Measurements from ENCODE around the gene ATG7.
"Not testable (repeated sequence)": the region's sequence is repeated elsewhere in the genome, so short reads cannot be mapped to it uniquely, and the experiment has no call there.

ATG7 gene

DNA sequence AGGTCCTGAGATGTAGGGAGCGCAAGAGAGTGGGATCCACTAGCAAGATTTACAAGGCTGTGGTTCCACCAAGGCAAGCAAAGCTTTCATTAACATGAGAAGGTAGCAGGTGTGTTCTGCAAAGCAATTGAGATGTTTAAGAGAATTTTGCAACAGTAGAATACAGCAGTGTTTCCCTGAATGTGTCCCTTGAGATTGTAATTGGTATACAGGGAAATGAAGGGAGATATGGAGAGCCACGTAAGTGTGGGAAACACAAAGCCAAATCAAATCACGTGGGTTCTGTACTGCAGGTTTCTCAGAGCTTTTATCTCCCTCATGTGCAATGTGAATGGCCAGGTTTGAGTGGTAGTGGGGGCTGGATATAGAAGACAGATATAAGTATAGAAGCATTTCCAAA lies 67.3 kb downstream of the ATG7 start:
- H3K27ac ChIP-seq, result no peak overlapping the region
- no peak for DNase-seq (ENCODE audit: low read depth, low spot score)

- DNase-seq (ENCODE audit: low read depth, low spot score), result peak; percentile 39
These were observed 74.2 kb downstream of the ATG7 start for GRCh38 chr3:11346416-11346815.

DNA sequence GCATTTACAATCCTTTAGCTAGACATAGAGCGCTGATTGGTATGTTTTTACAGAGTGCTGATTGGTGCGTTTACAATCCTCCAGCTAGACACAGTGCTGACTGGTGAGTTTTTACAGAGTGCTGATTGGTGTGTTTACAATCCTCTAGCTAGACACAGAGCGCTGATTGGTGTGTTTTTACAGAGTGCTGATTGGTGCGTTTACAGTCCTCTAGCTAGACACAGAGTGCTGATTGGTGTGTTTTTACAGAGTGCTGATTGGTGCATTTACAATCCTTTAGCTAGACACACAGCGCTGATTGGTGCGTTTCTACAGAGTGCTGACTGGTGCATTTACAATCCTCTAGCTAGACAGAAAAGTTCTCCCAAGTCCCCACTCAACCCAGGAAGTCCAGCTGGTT lies 76.7 kb downstream of the ATG7 start:
- DNase-seq (ENCODE audit: low read depth, low spot score); H3K27ac ChIP-seq: not testable (repeated sequence)

More at GRCh38 chr3:11346416-11346815, 74.2 kb downstream of the ATG7 start:
- H3K27ac ChIP-seq, result no peak overlapping the region

- DNase-seq (ENCODE audit: low read depth, low spot score), result no peak
- H3K27ac ChIP-seq, result peak overlapping the region; percentile 34
These were observed 77.2 kb downstream of the ATG7 start for GRCh38 chr3:11349446-11349845.

DNA sequence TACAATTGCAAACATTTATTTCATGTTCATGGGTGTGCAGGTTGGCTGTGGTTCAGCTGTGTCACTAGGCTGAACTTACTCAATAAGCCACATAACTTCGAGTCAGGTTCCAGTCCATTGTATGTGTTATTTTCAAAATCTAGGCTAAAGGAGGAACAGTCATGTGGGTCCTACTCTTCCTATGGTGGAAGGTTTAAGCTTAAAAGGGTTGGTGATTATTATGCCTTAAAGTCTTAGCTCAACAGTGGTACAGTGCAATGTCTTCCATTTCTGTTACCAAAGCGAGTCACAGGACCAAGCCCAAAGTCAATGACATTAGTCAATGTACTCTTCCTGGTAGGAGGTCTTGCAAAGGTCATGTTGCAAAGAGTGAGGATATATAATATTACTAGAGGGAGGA lies 78.2 kb downstream of the ATG7 start:
- DNase-seq (ENCODE audit: low read depth, low spot score), result peak; percentile 10
- peak overlapping the region; percentile 34 for H3K27ac ChIP-seq

GRCh38 chr3:11351451-11351850 lies 79.3 kb downstream of the ATG7 start:
- DNase-seq (ENCODE audit: low read depth, low spot score), result no peak
- H3K27ac ChIP-seq, result no peak overlapping the region

DNA sequence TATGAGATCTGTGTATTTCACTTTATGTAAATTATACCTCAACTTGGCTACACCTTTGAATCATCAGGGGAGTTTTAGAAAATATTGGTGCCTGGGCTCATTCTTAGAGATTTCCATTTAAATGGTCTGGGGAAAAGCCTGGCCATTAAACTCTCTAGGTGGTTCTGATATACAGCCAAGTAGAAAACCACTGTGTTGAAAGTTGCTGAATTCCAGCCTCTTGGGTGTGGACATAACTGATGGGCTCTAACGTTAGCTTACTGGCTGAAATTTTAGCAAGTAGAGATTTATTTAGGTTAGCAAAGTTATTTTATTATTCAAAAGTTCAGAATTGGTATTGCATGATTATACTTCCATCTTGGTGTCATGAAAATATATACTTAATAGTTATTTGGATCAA lies 84.1 kb downstream of the ATG7 start:
- no peak overlapping the region for H3K27ac ChIP-seq
- DNase-seq (ENCODE audit: low read depth, low spot score), result no peak

DNA sequence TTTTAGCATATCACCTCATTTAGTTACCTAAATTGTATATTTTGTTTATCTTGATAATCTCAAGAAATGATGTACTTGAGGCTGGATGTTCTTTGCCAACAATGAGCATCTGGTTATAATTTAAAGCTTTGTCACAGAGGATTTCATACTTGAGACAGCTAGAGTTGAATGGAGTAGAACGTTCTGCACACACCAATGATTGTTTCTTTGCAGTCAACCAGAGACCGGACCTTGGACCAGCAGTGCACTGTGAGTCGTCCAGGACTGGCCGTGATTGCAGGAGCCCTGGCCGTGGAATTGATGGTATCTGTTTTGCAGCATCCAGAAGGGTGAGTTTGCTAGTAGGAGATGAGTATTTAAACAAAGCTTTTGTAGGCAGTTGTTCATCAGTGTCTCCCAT lies 90.4 kb downstream of the ATG7 start:
- H3K27ac ChIP-seq, result no peak overlapping the region
- DNase-seq (ENCODE audit: low read depth, low spot score), result no peak

DNA sequence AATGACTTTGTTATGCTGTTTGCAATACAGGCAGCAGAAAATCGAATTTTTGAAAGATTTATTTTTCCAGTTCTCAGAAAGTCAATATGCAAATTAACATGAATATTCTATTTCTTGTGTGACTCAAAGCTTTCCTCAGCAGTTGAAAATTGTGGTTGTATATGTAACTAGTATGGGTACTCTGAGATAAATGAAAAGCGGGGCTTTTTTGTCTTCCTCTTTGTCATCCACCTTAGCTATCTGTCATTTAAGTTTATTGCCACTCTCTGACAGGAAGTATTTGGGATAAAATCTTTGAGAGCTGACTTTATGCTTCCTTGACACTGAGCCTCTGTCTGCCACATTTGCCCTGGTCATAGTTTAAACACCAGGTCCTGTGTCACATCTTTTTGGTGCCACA lies 91.5 kb downstream of the ATG7 start:
- no peak overlapping the region for H3K27ac ChIP-seq
- DNase-seq (ENCODE audit: low read depth, low spot score), result no peak

GRCh38 chr3:11364181-11364580 lies 92.0 kb downstream of the ATG7 start:
- no peak for DNase-seq (ENCODE audit: low read depth, low spot score)

DNA sequence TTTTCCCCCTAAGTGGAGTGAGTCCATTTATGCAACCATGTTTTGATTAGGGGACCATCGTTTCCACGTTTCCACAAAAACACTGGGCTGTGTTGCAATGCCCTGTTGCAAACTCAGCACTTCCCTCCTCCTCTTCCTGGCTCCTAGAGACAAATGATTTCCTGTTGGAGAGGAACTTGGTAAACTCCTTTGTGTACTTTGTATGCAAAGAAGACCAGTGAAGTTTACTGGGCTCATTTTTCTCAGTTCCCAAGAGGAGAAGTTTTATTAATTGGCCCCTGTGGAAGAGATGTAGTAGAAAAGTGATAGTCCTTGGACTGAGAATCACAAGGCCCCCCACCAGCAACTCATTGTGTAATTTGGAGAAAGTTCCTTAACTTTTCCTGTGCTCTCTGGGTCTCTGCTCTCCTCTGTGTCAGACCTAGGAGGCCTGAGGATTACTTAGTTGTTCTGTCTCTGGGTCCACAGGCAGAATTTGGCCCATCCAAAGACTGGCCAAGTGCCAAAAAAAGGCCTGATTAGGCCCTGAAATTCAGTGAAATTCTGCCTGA lies 95.0 kb downstream of the ATG7 start:
- H3K27ac ChIP-seq, result no peak overlapping the region
- DNase-seq (ENCODE audit: low read depth, low spot score), result no peak

More at GRCh38 chr3:11364181-11364580, 92.0 kb downstream of the ATG7 start:
- H3K27ac ChIP-seq, result no peak overlapping the region

- no peak overlapping the region for H3K27ac ChIP-seq
- no peak for DNase-seq (ENCODE audit: low read depth, low spot score)
These were observed 98.0 kb downstream of the ATG7 start for GRCh38 chr3:11370191-11370590.

GRCh38 chr3:11370966-11371365 lies 98.8 kb downstream of the ATG7 start:
- H3K27ac ChIP-seq, result no peak overlapping the region
- no peak for DNase-seq (ENCODE audit: low read depth, low spot score)

GRCh38 chr3:11371747-11372146 lies 99.5 kb downstream of the ATG7 start:
- H3K27ac ChIP-seq, result no peak overlapping the region
- no peak for DNase-seq (ENCODE audit: low read depth, low spot score)

DNA sequence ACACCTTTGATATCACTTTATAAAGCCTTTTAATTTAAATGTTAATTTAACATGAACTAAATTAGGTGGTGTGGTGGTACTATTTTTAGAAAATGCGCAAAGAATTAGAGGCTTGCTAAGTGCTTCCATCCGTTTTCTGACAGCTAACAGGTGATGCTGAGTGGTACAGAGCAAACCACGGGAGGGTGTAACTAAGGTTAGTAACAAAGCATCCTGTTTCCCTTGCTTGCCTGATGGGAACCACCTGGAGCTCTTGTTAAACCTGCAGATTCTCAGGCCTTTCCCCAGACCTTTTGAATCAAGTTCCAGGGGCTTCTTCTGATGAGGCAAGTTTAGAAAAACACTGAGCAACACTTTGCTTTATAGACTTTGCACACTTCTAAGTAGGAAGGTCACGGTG lies 101.0 kb downstream of the ATG7 start:
- H3K27ac ChIP-seq, result no peak overlapping the region
- no peak for DNase-seq (ENCODE audit: low read depth, low spot score)

DNA sequence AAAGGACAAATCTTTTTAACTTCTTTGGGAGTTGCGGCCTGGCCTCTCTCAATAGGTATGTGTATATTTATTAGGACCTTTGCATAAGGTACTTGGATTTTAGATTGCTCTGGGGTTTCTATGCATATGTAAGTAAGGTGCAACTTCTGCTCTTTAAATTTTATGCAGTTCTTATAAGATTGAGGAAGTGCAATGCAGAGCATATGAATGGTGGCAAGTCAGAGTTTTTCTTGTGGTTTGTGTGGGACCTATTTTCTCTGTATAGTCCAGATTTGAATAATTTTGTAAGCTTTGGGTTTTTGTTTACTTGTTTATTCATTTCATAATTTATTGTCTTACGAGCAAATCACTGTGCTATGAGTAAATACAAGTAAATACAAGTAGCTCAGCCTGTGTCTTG lies 101.5 kb downstream of the ATG7 start:
- no peak overlapping the region for H3K27ac ChIP-seq
- DNase-seq (ENCODE audit: low read depth, low spot score), result no peak

DNA sequence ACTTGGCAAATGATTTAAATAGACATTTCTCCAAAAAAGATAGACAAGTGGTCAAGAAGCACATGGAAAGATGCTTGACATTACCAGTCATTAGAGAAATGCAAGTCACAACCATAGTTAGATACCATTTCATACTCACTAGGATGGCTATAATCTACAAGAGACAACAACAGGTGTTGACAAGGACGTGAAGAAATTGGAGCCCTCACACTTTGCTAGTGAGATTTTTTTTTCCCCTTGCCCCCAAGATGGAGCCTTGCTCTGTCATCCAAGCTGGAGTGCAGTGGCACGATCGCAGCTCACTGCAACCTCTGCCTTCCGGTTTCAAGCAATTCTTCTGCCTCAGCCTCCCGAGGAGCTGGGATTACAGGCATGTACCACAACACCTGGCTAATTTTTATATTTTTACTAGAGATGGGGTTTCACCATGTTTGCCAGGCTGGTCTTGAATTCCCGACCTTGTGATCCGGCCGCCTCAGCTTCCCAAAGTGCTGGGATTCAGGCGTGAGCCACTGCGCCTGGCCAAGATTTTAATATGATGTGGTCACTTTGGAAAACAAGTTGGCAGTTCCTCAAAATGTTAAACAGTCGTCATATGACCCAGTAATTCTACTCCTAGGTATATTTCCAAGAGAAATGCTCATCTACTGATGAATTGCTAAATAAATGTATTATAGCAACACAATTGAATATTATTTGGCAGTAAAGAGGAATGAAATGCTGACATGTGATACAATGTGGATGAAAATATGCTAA lies 103.3 kb downstream of the ATG7 start:
- H3K27ac ChIP-seq, result peak overlapping the region; percentile 41
- DNase-seq (ENCODE audit: low read depth, low spot score), result no peak

DNA sequence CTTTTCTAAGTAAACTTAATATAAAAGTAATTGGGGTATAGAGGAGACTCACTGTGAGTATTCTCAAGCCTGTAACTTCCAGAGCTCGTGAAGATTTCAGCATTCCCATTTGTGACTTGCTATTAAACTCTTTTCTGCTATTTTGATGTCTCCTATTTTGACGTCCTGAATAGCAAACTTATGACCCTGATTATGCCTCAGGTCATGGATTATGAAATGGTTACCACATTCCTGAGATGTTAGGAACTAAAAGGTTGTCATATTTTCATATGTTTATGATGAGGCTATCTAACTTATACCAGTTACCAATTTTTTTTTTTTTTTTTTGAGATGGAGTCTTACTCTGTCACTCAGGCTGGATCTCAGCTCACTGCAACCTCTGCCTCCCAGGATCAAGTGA lies 105.5 kb downstream of the ATG7 start:
- no peak for DNase-seq (ENCODE audit: low read depth, low spot score)
- H3K27ac ChIP-seq, result peak overlapping the region; percentile 41

GRCh38 chr3:11379238-11379823 lies 107.1 kb downstream of the ATG7 start:
- no peak for DNase-seq (ENCODE audit: low read depth, low spot score)
- no peak overlapping the region for H3K27ac ChIP-seq

DNA sequence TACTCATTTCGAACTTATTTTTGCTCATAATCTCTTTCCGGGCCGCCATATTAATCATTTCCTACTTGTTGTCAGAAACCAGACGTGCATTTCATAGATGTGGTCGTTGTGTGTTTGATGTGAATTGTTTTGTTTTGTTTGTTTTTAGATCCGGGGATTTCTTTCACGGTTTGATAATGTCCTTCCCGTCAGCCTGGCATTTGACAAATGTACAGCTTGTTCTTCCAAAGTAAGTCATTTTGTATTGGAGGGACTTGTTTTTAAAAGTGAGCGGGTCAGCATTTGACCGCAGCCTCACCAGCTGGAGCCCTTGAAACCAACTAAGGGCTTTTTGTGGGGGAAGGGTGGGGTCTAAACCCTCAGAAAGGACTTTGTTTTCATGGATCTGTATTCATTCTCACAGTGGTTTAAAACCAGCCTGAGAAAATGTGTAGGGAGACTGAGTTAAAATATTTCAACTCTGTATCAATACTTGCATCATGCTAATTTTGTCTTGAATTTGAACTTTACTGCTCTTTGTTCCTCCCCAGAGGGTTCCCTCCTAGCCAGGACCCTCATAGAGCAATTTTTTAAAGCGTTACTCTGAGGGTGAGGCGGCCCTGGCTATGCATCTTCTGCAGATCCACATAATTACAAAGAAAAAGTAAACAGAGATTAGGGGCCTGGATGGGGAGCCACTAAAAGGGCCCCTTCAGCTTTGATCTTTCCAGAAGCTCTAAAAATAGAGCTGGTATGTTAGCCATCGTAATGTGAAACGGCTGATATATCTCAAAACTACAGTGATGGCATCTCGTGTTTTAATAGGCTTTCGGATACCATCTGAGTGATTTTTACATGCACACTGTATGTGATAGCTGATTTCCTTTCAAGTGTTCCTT lies 107.9 kb downstream of the ATG7 start:
- no peak overlapping the region for H3K27ac ChIP-seq
- no peak for DNase-seq (ENCODE audit: low read depth, low spot score)

DNA sequence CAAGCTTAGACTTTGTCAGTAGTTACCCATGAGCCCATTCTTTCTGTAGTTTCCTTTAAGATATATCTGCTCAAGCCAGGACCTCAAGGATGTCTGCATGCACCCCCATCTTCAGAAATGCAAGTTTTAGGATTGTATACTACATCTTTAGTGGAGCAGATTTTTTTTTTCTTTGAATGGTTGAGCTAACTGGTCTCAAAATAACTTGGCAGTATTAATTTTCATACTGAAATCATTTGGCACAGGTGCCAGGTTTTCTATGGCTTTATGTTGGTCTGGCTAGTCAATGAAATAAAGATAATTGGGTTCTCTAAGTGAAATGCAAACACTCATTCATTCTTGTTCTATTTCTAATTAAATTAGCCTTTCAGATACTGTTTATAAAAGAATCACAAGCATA lies 108.9 kb downstream of the ATG7 start:
- no peak for DNase-seq (ENCODE audit: low read depth, low spot score)
- no peak overlapping the region for H3K27ac ChIP-seq
